Karpas-422 (cell line): Measurements from ENCODE around the gene LUC7L. TPM values are rescaled to one million over a fixed set of nuclear protein-coding genes. Genes with fewer than 3 reads are reported as not detected.
"Not testable (repeated sequence)": the region's sequence is repeated elsewhere in the genome, so short reads cannot be mapped to it uniquely, and the experiment has no call there.

ENCODE experiments used
- DNase-seq: peaks from one replicate; pipeline ENCODE4 v3.0.0-alpha.2; 2015
- H2AFZ ChIP-seq: fragments of 200-600 bp; sonication (generic); 2 replicates; pipeline ENCODE4 v1.6.1; 2014; ENCODE audit warnings: antibody characterized with exemption, low read length, mixed read lengths
- H3K27ac ChIP-seq: fragments of 200-600 bp; sonication (generic); 2 replicates; pipeline ENCODE4 v1.5.1; 2014; ENCODE audit warnings: mild to moderate bottlenecking, low read length, moderate library complexity
- H3K27me3 ChIP-seq: fragments of 200-600 bp; sonication (generic); 2 replicates; pipeline ENCODE4 v1.6.1; 2014; ENCODE audit warnings: low read length, mixed read lengths
- H3K36me3 ChIP-seq: fragments of 200-600 bp; sonication (generic); 2 replicates; pipeline ENCODE4 v1.6.1; 2014; ENCODE audit warnings: low read length, mixed read lengths; ENCODE audit not compliant: insufficient read depth
- H3K4me1 ChIP-seq: fragments of 200-600 bp; sonication (generic); 2 replicates; pipeline ENCODE4 v1.6.1; 2014; ENCODE audit warnings: mild to moderate bottlenecking, low read length, mixed read lengths
- H3K4me2 ChIP-seq: fragments of 200-600 bp; sonication (generic); 2 replicates; pipeline ENCODE4 v1.6.1; 2014; ENCODE audit warnings: low read length, low read depth, mild to moderate bottlenecking; ENCODE audit not compliant: poor library complexity, severe bottlenecking
- H3K4me3 ChIP-seq: fragments of 200-600 bp; sonication (generic); 2 replicates; pipeline ENCODE4 v1.5.1; 2014; ENCODE audit warnings: mild to moderate bottlenecking, antibody characterized with exemption, low read length, mixed read lengths
- H3K79me2 ChIP-seq: fragments of 200-600 bp; sonication (generic); 2 replicates; pipeline ENCODE4 v1.6.1; 2014; ENCODE audit warnings: mild to moderate bottlenecking, low read length, mixed read lengths
- H3K9ac ChIP-seq: fragments of 200-600 bp; sonication (generic); 2 replicates; pipeline ENCODE4 v1.6.0; 2014; ENCODE audit warnings: low read length
- H3K9me2 ChIP-seq: fragments of 200-600 bp; sonication (generic), shearing (Covaris generic); replicated peaks from 2 replicates; pipeline ENCODE4 v1.6.0; 2014; ENCODE audit warnings: mild to moderate bottlenecking, low read length, moderate library complexity; ENCODE audit not compliant: insufficient read depth
- H3K9me3 ChIP-seq: fragments of 300-700, 200-600 bp; sonication (generic); 2 replicates; pipeline ENCODE4 v1.6.1; 2014; ENCODE audit warnings: low read length, mixed read lengths
- H4K20me1 ChIP-seq: fragments of 200-600 bp; sonication (generic); 2 replicates; pipeline ENCODE4 v1.6.1; 2014; ENCODE audit warnings: mild to moderate bottlenecking, antibody characterized with exemption, low read length, low read depth; ENCODE audit not compliant: insufficient read depth
- total RNA-seq: library from RNA; depleted of rRNA; stranded (reverse); fragments of >200 nt; shearing (Covaris generic); gene quantifications from 2 replicates; pipeline ENCODE4 v1.2.3, GENCODE V29; 2014; ENCODE audit warnings: low replicate concordance

The LUC7L gene
- total RNA-seq, 1 experiment from 2014 or later, result 85.6 TPM

DNA sequence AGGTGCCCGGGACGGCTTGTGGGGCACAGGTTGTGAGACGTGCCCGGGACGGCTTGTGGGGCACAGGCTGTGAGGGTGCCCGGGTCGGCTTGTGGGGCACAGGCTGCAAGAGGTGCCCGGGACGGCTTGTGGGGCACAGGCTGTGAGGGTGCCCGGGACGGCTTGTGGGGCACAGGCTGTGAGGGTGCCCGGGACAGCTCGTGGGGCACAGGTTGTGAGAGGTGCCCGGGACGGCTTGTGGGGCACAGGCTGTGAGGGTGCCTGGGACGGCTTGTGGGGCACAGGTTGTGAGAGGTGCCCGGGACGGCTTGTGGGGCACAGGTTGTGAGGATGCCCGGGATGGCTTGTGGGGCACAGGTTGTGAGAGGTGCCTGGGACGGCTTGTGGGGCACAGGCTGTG is 69.0 kb downstream of the LUC7L start:
- DNase-seq, H3K4me1 ChIP-seq, H3K36me3 ChIP-seq, H3K27me3 ChIP-seq, H4K20me1 ChIP-seq, H3K4me2 ChIP-seq, H3K9me3 ChIP-seq, H3K27ac ChIP-seq, H2AFZ ChIP-seq, H3K79me2 ChIP-seq, H3K9me2 ChIP-seq, H3K4me3 ChIP-seq, H3K9ac ChIP-seq: not testable (repeated sequence)

DNA sequence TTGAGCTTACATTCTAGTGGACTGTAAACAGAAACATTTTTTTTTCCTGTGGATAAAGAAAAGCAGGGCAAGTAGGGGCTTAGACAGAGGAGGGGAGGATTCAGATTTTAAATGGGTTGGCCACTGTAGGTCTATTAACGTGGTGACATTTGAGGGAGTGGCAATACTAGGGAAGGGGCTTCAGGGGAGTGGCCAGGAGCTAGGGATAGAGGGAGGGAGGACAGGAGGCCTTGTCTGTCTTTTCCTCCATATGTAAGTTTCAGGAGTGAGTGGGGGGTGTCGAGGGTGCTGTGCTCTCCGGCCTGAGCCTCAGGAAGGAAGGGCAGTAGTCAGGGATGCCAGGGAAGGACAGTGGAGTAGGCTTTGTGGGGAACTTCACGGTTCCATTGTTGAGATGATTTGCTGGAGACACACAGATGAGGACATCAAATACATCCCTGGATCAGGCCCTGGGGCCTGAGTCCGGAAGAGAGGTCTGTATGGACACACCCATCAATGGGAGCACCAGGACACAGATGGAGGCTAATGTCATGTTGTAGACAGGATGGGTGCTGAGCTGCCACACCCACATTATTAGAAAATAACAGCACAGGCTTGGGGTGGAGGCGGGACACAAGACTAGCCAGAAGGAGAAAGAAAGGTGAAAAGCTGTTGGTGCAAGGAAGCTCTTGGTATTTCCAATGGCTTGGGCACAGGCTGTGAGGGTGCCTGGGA is 70.0 kb downstream of the LUC7L start:
- peaks cover 13% of the 10 kb centered on the region for H3K4me1 ChIP-seq
- no peaks in the 10 kb centered on the region for H3K9me3 ChIP-seq
- H3K9ac ChIP-seq, result no peak overlapping the region
- H3K4me3 ChIP-seq, result no peak overlapping the region
- no peaks in the 10 kb centered on the region for H3K27me3 ChIP-seq
- no peak overlapping the region for H3K4me2 ChIP-seq
- no peak for DNase-seq
- H4K20me1 ChIP-seq, result no peaks in the 10 kb centered on the region
- no peaks in the 10 kb centered on the region for H3K79me2 ChIP-seq
- H2AFZ ChIP-seq, result no peak overlapping the region
- no peaks in the 10 kb centered on the region for H3K9me2 ChIP-seq
- no peak overlapping the region for H3K27ac ChIP-seq
- H3K36me3 ChIP-seq, result no peaks in the 10 kb centered on the region

GRCh38 chr16:155031-155398 is 74.2 kb downstream of the LUC7L start:
- H3K9me2 ChIP-seq, result no peaks in the 10 kb centered on the region
- H3K36me3 ChIP-seq, result no peaks in the 10 kb centered on the region
- DNase-seq, result no peak
- no peak overlapping the region for H3K27ac ChIP-seq
- peak overlapping the region; percentile 61 for H3K4me2 ChIP-seq
- H4K20me1 ChIP-seq, result no peaks in the 10 kb centered on the region
- no peaks in the 10 kb centered on the region for H3K27me3 ChIP-seq
- peaks cover 13% of the 10 kb centered on the region for H3K4me1 ChIP-seq
- no peaks in the 10 kb centered on the region for H3K79me2 ChIP-seq
- no peak overlapping the region; the same call in 1 of the 2 replicates for H3K4me3 ChIP-seq
- no peaks in the 10 kb centered on the region for H3K9me3 ChIP-seq
- no peak overlapping the region for H2AFZ ChIP-seq
- H3K9ac ChIP-seq, result no peak overlapping the region

DNA sequence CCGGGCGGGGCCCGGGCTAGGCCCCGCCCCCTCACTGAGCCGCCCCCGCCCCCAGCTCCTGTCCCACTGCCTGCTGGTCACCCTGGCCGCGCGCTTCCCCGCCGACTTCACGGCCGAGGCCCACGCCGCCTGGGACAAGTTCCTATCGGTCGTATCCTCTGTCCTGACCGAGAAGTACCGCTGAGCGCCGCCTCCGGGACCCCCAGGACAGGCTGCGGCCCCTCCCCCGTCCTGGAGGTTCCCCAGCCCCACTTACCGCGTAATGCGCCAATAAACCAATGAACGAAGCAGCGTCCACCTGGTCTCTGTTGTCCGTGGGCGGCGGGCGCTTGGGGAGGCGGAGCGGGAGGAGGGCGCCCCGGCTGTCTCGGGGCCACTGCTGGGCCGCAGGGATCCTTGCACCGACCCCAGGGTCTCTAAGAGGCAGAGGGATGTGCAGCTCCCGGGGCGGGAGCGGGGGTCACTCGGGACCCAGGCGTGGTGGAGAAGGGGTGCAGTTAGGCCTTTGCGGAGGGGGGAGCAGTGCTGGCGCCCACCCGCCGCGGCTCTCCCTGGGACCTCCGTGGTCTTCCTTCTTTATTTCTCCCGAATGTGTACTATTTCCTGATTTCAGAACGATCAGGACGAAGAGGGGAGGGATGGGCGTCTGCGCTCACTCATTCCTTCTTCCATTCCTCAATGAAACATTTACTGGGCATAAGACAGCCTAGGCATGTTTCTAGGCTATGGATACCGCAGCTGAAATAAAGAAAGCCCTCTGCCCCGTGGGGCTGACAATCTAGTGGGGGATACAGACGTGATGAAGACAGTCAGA is 74.8 kb downstream of the LUC7L start:
- peak overlapping the region; percentile 30; the same call in 1 of the 2 replicates for H3K9ac ChIP-seq
- H2AFZ ChIP-seq, result no peak overlapping the region
- no peak for DNase-seq
- peak overlapping the region; percentile 61 for H3K4me2 ChIP-seq
- no peaks in the 10 kb centered on the region for H3K36me3 ChIP-seq
- no peaks in the 10 kb centered on the region for H3K27me3 ChIP-seq
- no peaks in the 10 kb centered on the region for H3K9me2 ChIP-seq
- H4K20me1 ChIP-seq, result no peaks in the 10 kb centered on the region
- no peaks in the 10 kb centered on the region for H3K9me3 ChIP-seq
- no peak overlapping the region for H3K27ac ChIP-seq
- no peaks in the 10 kb centered on the region for H3K79me2 ChIP-seq
- peaks cover 13% of the 10 kb centered on the region for H3K4me1 ChIP-seq
- peak overlapping the region; percentile 57; the same call in 1 of the 2 replicates for H3K4me3 ChIP-seq

- not testable (repeated sequence) for H3K27me3 ChIP-seq, H3K9me2 ChIP-seq, H3K79me2 ChIP-seq, H3K27ac ChIP-seq, H3K4me3 ChIP-seq, H2AFZ ChIP-seq, DNase-seq, H3K9me3 ChIP-seq, H3K4me2 ChIP-seq, H3K36me3 ChIP-seq, H3K9ac ChIP-seq, H4K20me1 ChIP-seq
- H3K4me1 ChIP-seq, result peaks cover 13% of the 10 kb centered on the region
Observed at GRCh38 chr16:153550-154216, 75.6 kb downstream of the LUC7L start.

DNA sequence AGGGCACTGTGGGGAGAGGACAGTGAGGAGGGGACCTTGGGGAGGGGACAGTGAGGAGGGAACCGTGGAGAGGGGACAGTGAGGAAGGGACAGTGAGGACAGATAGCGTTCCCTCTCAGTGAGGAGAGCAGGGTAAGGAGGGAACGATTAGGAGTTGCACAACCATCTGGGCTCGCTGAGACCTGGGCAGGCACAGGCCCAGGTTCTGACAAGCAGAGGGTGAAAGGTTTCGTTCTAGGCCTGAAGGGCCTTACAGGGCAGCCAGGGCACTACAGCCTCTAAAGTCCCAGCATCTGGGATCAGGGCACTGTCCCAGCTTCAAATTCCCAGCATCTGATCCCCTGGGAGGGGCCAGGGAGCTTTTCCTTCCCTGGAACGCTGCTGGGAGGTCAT is 76.1 kb downstream of the LUC7L start:
- not testable (repeated sequence) for H4K20me1 ChIP-seq, H3K27ac ChIP-seq, H2AFZ ChIP-seq, H3K4me3 ChIP-seq, H3K9me3 ChIP-seq, H3K9me2 ChIP-seq, DNase-seq, H3K79me2 ChIP-seq, H3K4me2 ChIP-seq, H3K4me1 ChIP-seq, H3K36me3 ChIP-seq, H3K27me3 ChIP-seq, H3K9ac ChIP-seq

- no peak within 1 kb of the TSS for H3K27ac ChIP-seq
- DNase-seq, result peak; percentile 23
- H3K27me3 ChIP-seq, result no peaks in the 10 kb centered on the region
- no peaks in the 10 kb centered on the region for H3K79me2 ChIP-seq
- no peaks in the 10 kb centered on the region for H3K9me3 ChIP-seq
- no peak within 1 kb of the TSS for H2AFZ ChIP-seq
- no peak within 1 kb of the TSS for H3K4me3 ChIP-seq
- no peaks in the 10 kb centered on the region for H3K9me2 ChIP-seq
- H3K36me3 ChIP-seq, result no peaks in the 10 kb centered on the region
- H4K20me1 ChIP-seq, result no peaks in the 10 kb centered on the region
- no peak within 1 kb of the TSS for H3K9ac ChIP-seq
- H3K4me2 ChIP-seq, result no peak within 1 kb of the TSS
- H3K4me1 ChIP-seq, result peaks cover 6% of the 10 kb centered on the region
Observed at GRCh38 chr16:152141-153128, 76.8 kb downstream of the LUC7L start, which contains the start of gene HBZ. Gene HBZ (plus strand): TSS chr16:152644. CDS start chr16:152910, 266 bp downstream.
